GM19438 (cell line): ENCODE data around the gene TMIGD1.
A peak's percentile ranks its signal among the peaks of the same experiment; 100 is the strongest.

Experiments used
- ATAC-seq: cut with Tn5 transposase; IDR thresholded peaks from one replicate; pipeline ENCODE4 v1.9.1; 2021; ENCODE audit warnings: low read depth; ENCODE audit not compliant: unreplicated experiment

The TMIGD1 gene

GRCh38 chr17:30292286-30292858 lies 41.5 kb downstream of the TMIGD1 start:
- ATAC-seq = no peak

GRCh38 chr17:30291543-30292285 lies 42.1 kb downstream of the TMIGD1 start, which contains the start of gene BLMH:
TSS of gene BLMH (minus strand) at chr17:30291944. CDS start at chr17:30291819, 125 bp downstream.
- peak; percentile 63 for ATAC-seq

GRCh38 chr17:30290696-30291542 lies 42.9 kb downstream of the TMIGD1 start:
- peak; percentile 43 for ATAC-seq

GRCh38 chr17:30290077-30290476 lies 43.8 kb downstream of the TMIGD1 start:
- ATAC-seq = no peak

- ATAC-seq = no peak
Observed at GRCh38 chr17:30279156-30279555, 54.7 kb downstream of the TMIGD1 start.

- ATAC-seq = no peak
Observed at GRCh38 chr17:30278032-30278431, 55.8 kb downstream of the TMIGD1 start.

- no peak for ATAC-seq
Observed at GRCh38 chr17:30275911-30276310, 57.9 kb downstream of the TMIGD1 start.

GRCh38 chr17:30274887-30275286 lies 59.0 kb downstream of the TMIGD1 start:
- no peak for ATAC-seq

- no peak for ATAC-seq
Observed at GRCh38 chr17:30273373-30273772, 60.5 kb downstream of the TMIGD1 start.

GRCh38 chr17:30271102-30271501 lies 62.8 kb downstream of the TMIGD1 start:
- no peak for ATAC-seq

GRCh38 chr17:30267625-30268024 lies 66.2 kb downstream of the TMIGD1 start:
- no peak for ATAC-seq
